GM12873 (cell line): ENCODE measurements around the gene NEK3.

Experiments used
- CTCF ChIP-seq: IDR thresholded peaks from 2 replicates; pipeline ENCODE4 v1.5.1; 2012; ENCODE audit warnings: low read depth, mild to moderate bottlenecking, moderate library complexity, low read length, control low read depth; ENCODE audit not compliant: insufficient read depth; ENCODE audit errors: missing control alignments

NEK3 gene

GRCh38 chr13:52177276-52177675 is 17.9 kb upstream of the NEK3 start:
- TF ChIP-seq CTCF, result no peak

- no peak for TF ChIP-seq CTCF
Observed at GRCh38 chr13:52173373-52173772, 14.0 kb upstream of the NEK3 start.

- TF ChIP-seq CTCF, result no peak
Observed at GRCh38 chr13:52169839-52170238, 10.4 kb upstream of the NEK3 start.

GRCh38 chr13:52165411-52165810 is 6.0 kb upstream of the NEK3 start:
- no peak for TF ChIP-seq CTCF

GRCh38 chr13:52164989-52165388 is 5.6 kb upstream of the NEK3 start:
- TF ChIP-seq CTCF, result no peak

GRCh38 chr13:52162279-52163101 is 3.1 kb upstream of the NEK3 start:
- no peak for TF ChIP-seq CTCF

GRCh38 chr13:52161181-52161646 is 1.8 kb upstream of the NEK3 start:
- no peak for TF ChIP-seq CTCF
